ENCODE data around the gene NUMB. TPM values are rescaled to one million over a fixed set of nuclear protein-coding genes. Genes with fewer than 3 reads are reported as not detected.

Gene NUMB
- 21.7 TPM for total RNA-seq

DNA sequence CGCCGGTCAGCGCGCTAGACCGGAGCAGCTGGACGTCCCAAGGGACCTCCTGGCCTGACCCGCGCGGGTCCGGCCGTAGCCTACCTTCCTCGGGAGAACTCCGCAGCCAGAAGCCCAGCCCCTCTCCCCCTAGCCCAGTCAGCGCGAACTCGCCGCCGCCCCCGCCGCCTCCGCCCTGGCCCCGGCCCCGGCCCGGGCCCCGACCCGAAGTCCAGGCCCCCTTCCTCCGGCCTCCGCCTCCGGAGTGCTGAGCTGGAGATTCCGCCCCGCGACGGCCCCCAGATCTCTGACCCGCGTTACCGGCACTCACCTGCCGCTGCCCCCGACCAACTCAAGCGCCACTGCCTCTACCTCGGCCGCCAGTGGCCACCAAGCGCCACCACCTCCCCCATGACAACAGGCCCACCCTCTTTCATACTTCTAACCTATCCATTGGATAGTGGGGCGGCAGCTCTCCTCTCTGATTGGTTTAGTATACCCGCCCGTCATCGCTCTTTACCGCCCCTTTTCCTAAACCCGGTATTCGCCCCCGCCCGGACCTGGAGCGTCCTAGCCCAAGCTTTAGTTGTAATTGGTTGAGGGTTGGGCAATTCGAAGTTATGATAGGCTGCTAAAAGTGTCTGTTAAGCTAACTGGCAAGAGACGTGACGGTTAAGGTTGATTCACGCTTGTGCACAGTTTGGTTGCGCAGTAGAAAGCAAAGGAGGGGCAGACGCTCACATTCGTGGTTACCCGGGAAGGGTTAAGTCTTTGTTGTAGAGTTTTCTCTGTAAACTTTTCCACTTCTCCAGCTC lies at the start of gene NUMB:
Gene NUMB, minus strand, starts transcription at position 364 of the 794 bp plus-strand sequence. CDS start 102,795 bp downstream, outside the sequence.

DNA sequence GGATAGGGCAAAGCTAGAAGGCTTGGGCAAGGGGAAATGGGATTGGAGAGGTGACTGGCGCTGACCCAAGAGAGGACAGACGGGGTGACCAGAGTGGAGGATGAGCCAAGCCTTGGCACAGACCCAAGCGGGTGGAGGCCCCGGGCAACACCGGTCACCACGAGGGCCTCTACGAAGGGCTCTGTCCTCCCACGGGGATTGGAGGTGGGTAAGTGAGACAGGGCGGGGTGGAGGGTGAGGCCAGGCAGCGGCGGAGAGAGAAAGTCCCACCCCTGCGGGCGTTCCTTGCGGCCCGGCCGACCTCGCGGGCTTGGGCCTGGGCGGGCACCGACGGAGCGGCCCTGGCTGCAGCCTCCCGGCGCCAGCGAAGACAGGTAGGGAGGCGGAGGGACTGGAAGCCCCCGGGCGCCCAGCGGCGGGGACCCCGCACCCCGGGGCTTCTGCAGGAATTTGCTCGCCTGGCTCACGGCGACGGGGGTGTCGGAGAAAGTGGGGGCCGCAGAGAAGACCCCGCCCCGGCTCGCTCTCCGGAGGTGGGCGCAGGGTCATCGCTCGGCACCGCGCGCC lies 221.0 kb downstream of the NUMB start, which contains the start of gene PAPLN:
Gene PAPLN, plus strand, starts transcription at position 288 of the 567 bp plus-strand sequence. CDS start 2,273 bp downstream, outside the sequence.

Small RNAs within 50 kb of the gene (small RNA-seq; reads per million reads assigned to genes)
- gene RNU6-419P = not detected

Other genes with a start within 250 kb of the NUMB start
- 1.4 TPM for gene PAPLN, start 221.0 kb downstream of the NUMB start, total RNA-seq
- 20.5 TPM for gene RIOX1, start 32.4 kb upstream of the NUMB start, total RNA-seq
- gene ACOT1, start 78.6 kb upstream of the NUMB start, total RNA-seq = 1.6 TPM
- gene HEATR4, start 100.4 kb upstream of the NUMB start, total RNA-seq = 1.6 TPM
- gene ACOT2, start 110.7 kb upstream of the NUMB start, total RNA-seq = 22.8 TPM
- 1.8 TPM for gene ACOT4, start 133.3 kb upstream of the NUMB start, total RNA-seq
- not detected for gene ACOT6, start 154.0 kb upstream of the NUMB start, total RNA-seq
- gene DNAL1, start 186.4 kb upstream of the NUMB start, total RNA-seq = 38.5 TPM